Neural cell (in vitro differentiated cells): ENCODE data around the gene AMZ2. TPM values are rescaled to one million over a fixed set of nuclear protein-coding genes. Genes with fewer than 3 reads are reported as not detected.
"Not testable (repeated sequence)": the region's sequence is repeated elsewhere in the genome, so short reads cannot be mapped to it uniquely, and the experiment has no call there.

Source experiments
- H2AFZ ChIP-seq: fragments of 200-600, 300-800 bp; sonication (generic), shearing (Covaris generic); 2 replicates; pipeline ENCODE4 v1.6.0; 2014; ENCODE audit warnings: low read depth, mild to moderate bottlenecking, antibody characterized with exemption, low read length, moderate library complexity
- H3F3A ChIP-seq: fragments of 200-600 bp; shearing (Covaris generic); 2 replicates; pipeline ENCODE4 v1.6.1; 2016; ENCODE audit warnings: mild to moderate bottlenecking, moderate library complexity, mixed read lengths, antibody characterized with exemption, low read length; ENCODE audit not compliant: insufficient read depth, poor library complexity, severe bottlenecking
- H3K27ac ChIP-seq: fragments of 200-600, 300-800 bp; sonication (generic), shearing (Covaris generic); 2 replicates; pipeline ENCODE4 v1.5.1; 2014; ENCODE audit warnings: mild to moderate bottlenecking, low read length, moderate library complexity
- H3K27me3 ChIP-seq: fragments of 300-800, 200-600 bp; sonication (generic), shearing (Covaris generic); 2 replicates; pipeline ENCODE4 v1.6.0; 2014; ENCODE audit warnings: mild to moderate bottlenecking, low read depth, low read length, moderate library complexity; ENCODE audit not compliant: insufficient read depth
- H3K36me3 ChIP-seq: fragments of 300-800, 200-600 bp; sonication (generic), shearing (Covaris generic); 2 replicates; pipeline ENCODE4 v1.5.1; 2014; ENCODE audit warnings: mild to moderate bottlenecking, antibody characterized with exemption, low read length, moderate library complexity; ENCODE audit not compliant: insufficient read depth
- H3K4me2 ChIP-seq: fragments of 300-800, 200-600 bp; sonication (generic), shearing (Covaris generic); 2 replicates; pipeline ENCODE4 v1.6.0; 2014; ENCODE audit warnings: mild to moderate bottlenecking, low read length
- H3K4me3 ChIP-seq: fragments of 300-800, 200-600 bp; sonication (generic), shearing (Covaris generic); 2 replicates; pipeline ENCODE4 v1.5.1; 2014; ENCODE audit warnings: mild to moderate bottlenecking, low read length, moderate library complexity
- H3K79me2 ChIP-seq: fragments of 200-600 bp; shearing (Covaris generic); replicated peaks from 2 replicates; pipeline ENCODE4 v1.6.0; 2014; ENCODE audit warnings: mild to moderate bottlenecking, low read length, moderate library complexity; ENCODE audit not compliant: insufficient read depth
- H3K9ac ChIP-seq: fragments of 300-800, 200-600 bp; sonication (generic), shearing (Covaris generic); 2 replicates; pipeline ENCODE4 v1.6.1; 2016; ENCODE audit warnings: mild to moderate bottlenecking, low read length, mixed read lengths
- H3K9me2 ChIP-seq: fragments of 200-600 bp; shearing (Covaris generic); 2 replicates; pipeline ENCODE4 v1.6.1; 2016; ENCODE audit warnings: mild to moderate bottlenecking, low read length, mixed read lengths; ENCODE audit not compliant: insufficient read depth
- H3K9me3 ChIP-seq: fragments of 200-600, 300-800 bp; sonication (generic), shearing (Covaris generic); 2 replicates; pipeline ENCODE4 v1.6.1; 2016; ENCODE audit warnings: mild to moderate bottlenecking, mixed run types, low read length, moderate library complexity, mixed read lengths
- H4K20me1 ChIP-seq: fragments of 200-600 bp; shearing (Covaris generic); 2 replicates; pipeline ENCODE4 v1.6.1; 2016; ENCODE audit warnings: mild to moderate bottlenecking, mixed run types; ENCODE audit not compliant: insufficient read depth
- EP300 ChIP-seq: fragments of 450-650 bp; conservative IDR thresholded peaks from 2 replicates; pipeline ENCODE4 v1.6.1; 2014; ENCODE audit warnings: antibody characterized with exemption, mild to moderate bottlenecking, moderate library complexity; ENCODE audit not compliant: poor library complexity, severe bottlenecking
- EZH2 ChIP-seq: fragments of 200-600, 300-800 bp; shearing (Covaris generic), sonication (generic); IDR thresholded peaks from 2 replicates; pipeline ENCODE4 v1.6.1; 2014; ENCODE audit warnings: antibody characterized with exemption, low read length, borderline replicate concordance, mild to moderate bottlenecking; ENCODE audit not compliant: insufficient read depth, poor library complexity, severe bottlenecking
- MXI1 ChIP-seq: fragments of 450-650 bp; conservative IDR thresholded peaks from 2 replicates; pipeline ENCODE4 v1.6.1; 2014; ENCODE audit warnings: antibody characterized with exemption, mild to moderate bottlenecking; ENCODE audit not compliant: poor library complexity, severe bottlenecking
- POLR2AphosphoS5 ChIP-seq: IDR thresholded peaks from 2 replicates; pipeline ENCODE4 v1.6.1; 2012
- RAD21 ChIP-seq: fragments of 450-650 bp; conservative IDR thresholded peaks from 2 replicates; pipeline ENCODE4 v1.6.1; 2014; ENCODE audit warnings: antibody characterized with exemption, mild to moderate bottlenecking, moderate library complexity
- SMC3 ChIP-seq: fragments of 450-650 bp; conservative IDR thresholded peaks from 2 replicates; pipeline ENCODE4 v1.6.1; 2014; ENCODE audit warnings: antibody characterized with exemption, mild to moderate bottlenecking, moderate library complexity; ENCODE audit not compliant: poor library complexity
- TAF1 ChIP-seq: IDR thresholded peaks from 2 replicates; pipeline ENCODE4 v1.6.1; 2012; ENCODE audit warnings: low read depth
- polyA plus RNA-seq: library from polyadenylated mRNA; depleted of rRNA; stranded (reverse); fragments of >200 nt; gene quantifications from 2 replicates; pipeline ENCODE4 v1.2.3, GENCODE V29; 2014
- TF ChIP-seq, protein P1 (sequence below): fragments of 450-650 bp; IDR thresholded peaks from 2 replicates; pipeline ENCODE4 v1.5.1; 2014; ENCODE audit warnings: antibody characterized with exemption, mild to moderate bottlenecking, moderate library complexity; ENCODE audit not compliant: poor library complexity, severe bottlenecking
- TF ChIP-seq, protein P2 (sequence below): IDR thresholded peaks from 2 replicates; pipeline ENCODE4 v1.6.1; 2012; ENCODE audit warnings: borderline replicate concordance

AMZ2 gene
- polyA plus RNA-seq, 1 donor from 2014 or later, result 158 TPM

- Histone ChIP-seq H3K9ac (no peak overlapping the region), H3F3A (no peaks in the 10 kb centered on the region), H3K9me3 (no peaks in the 10 kb centered on the region), H3K4me3 (no peak overlapping the region), H4K20me1 (no peaks in the 10 kb centered on the region), H3K36me3 (no peaks in the 10 kb centered on the region), H3K27me3 (no peaks in the 10 kb centered on the region), H3K4me2 (no peak overlapping the region), H3K9me2 (no peaks in the 10 kb centered on the region), H2AFZ (no peak overlapping the region), H3K27ac (no peak overlapping the region), H3K79me2 (no peaks in the 10 kb centered on the region)
- TF ChIP-seq MXI1, result no peak
- no peak for TF ChIP-seq TAF1
- no peak for TF ChIP-seq RAD21
- no peak for TF ChIP-seq SMC3
- TF ChIP-seq, protein P1, sequence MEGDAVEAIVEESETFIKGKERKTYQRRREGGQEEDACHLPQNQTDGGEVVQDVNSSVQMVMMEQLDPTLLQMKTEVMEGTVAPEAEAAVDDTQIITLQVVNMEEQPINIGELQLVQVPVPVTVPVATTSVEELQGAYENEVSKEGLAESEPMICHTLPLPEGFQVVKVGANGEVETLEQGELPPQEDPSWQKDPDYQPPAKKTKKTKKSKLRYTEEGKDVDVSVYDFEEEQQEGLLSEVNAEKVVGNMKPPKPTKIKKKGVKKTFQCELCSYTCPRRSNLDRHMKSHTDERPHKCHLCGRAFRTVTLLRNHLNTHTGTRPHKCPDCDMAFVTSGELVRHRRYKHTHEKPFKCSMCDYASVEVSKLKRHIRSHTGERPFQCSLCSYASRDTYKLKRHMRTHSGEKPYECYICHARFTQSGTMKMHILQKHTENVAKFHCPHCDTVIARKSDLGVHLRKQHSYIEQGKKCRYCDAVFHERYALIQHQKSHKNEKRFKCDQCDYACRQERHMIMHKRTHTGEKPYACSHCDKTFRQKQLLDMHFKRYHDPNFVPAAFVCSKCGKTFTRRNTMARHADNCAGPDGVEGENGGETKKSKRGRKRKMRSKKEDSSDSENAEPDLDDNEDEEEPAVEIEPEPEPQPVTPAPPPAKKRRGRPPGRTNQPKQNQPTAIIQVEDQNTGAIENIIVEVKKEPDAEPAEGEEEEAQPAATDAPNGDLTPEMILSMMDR, result no peak
- TF ChIP-seq POLR2AphosphoS5, result no peak
- no peak for TF ChIP-seq EP300
- TF ChIP-seq, protein P2, sequence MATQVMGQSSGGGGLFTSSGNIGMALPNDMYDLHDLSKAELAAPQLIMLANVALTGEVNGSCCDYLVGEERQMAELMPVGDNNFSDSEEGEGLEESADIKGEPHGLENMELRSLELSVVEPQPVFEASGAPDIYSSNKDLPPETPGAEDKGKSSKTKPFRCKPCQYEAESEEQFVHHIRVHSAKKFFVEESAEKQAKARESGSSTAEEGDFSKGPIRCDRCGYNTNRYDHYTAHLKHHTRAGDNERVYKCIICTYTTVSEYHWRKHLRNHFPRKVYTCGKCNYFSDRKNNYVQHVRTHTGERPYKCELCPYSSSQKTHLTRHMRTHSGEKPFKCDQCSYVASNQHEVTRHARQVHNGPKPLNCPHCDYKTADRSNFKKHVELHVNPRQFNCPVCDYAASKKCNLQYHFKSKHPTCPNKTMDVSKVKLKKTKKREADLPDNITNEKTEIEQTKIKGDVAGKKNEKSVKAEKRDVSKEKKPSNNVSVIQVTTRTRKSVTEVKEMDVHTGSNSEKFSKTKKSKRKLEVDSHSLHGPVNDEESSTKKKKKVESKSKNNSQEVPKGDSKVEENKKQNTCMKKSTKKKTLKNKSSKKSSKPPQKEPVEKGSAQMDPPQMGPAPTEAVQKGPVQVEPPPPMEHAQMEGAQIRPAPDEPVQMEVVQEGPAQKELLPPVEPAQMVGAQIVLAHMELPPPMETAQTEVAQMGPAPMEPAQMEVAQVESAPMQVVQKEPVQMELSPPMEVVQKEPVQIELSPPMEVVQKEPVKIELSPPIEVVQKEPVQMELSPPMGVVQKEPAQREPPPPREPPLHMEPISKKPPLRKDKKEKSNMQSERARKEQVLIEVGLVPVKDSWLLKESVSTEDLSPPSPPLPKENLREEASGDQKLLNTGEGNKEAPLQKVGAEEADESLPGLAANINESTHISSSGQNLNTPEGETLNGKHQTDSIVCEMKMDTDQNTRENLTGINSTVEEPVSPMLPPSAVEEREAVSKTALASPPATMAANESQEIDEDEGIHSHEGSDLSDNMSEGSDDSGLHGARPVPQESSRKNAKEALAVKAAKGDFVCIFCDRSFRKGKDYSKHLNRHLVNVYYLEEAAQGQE, result no peak
- TF ChIP-seq EZH2, result no peak
Measured at GRCh38 chr17:68229619-68230018, 18.2 kb upstream of the AMZ2 start.

- H3K4me2 ChIP-seq, H3K4me3 ChIP-seq, H3K27ac ChIP-seq, H3K27me3 ChIP-seq, H3K36me3 ChIP-seq, H3K9me3 ChIP-seq, H3F3A ChIP-seq, H2AFZ ChIP-seq, H3K9ac ChIP-seq, H3K9me2 ChIP-seq, H3K79me2 ChIP-seq, H4K20me1 ChIP-seq: not testable (repeated sequence)
Measured at GRCh38 chr17:68231131-68231530, 16.7 kb upstream of the AMZ2 start.

DNA sequence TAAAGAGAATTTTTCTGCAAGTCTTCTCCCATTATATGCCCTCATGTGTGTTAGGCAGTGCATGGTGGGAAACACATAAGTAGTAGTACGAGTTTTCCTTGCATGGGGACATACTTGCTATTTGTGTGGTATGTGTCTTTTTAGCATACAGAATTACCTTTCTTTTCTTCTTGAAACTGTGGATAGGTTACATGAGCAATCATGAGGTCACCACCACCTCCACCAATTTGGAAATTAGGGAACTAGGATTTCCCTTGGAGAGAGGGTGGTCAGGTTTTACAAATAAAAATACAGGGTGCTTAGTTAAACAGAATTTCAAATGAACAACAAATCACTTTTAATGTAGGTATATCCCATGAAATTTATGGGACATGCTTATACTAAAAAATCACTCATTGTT is 16.3 kb upstream of the AMZ2 start:
- Histone ChIP-seq H3K9me3 (no peaks in the 10 kb centered on the region), H3K79me2 (no peaks in the 10 kb centered on the region), H3K4me2 (no peak overlapping the region), H3K9me2 (no peaks in the 10 kb centered on the region), H3K27me3 (no peaks in the 10 kb centered on the region), H3K36me3 (no peaks in the 10 kb centered on the region), H3F3A (no peaks in the 10 kb centered on the region), H4K20me1 (no peaks in the 10 kb centered on the region), H2AFZ (no peak overlapping the region), H3K27ac (no peak overlapping the region), H3K9ac (no peak overlapping the region), H3K4me3 (no peak overlapping the region)
- no peak for TF ChIP-seq SMC3
- no peak for TF ChIP-seq EZH2
- TF ChIP-seq, protein P1, result no peak
- TF ChIP-seq RAD21, result no peak
- TF ChIP-seq, protein P2, result no peak
- no peak for TF ChIP-seq TAF1
